H1 (cell line): ENCODE results near the gene ZBTB48. TPM values are rescaled to one million over a fixed set of nuclear protein-coding genes. Genes with fewer than 3 reads are reported as not detected.

Experiments
- ASH2L ChIP-seq: fragments of 200-600, 300-600 bp; sonication (generic); IDR thresholded peaks from one replicate; pipeline ENCODE4 v1.7.1; 2017; ENCODE audit warnings: low read length
- BCL11A ChIP-seq, 2 experiments: IDR thresholded peaks; one replicate each; pipeline ENCODE4 v1.6.1; 2011; ENCODE audit warnings: low read depth in 2 of 2, low read length in 2 of 2, mild to moderate bottlenecking in 2 of 2
- CBX5 ChIP-seq: fragments of 300-800, 300-1000 bp; sonication (generic); IDR thresholded peaks from 2 replicates; pipeline ENCODE4 v1.7.1; 2016; ENCODE audit warnings: antibody characterized with exemption, low read length, low read depth
- CBX8 ChIP-seq: fragments of 300-800, 300-1000 bp; sonication (generic); IDR thresholded peaks from 2 replicates; pipeline ENCODE4 v1.7.1; 2016; ENCODE audit warnings: low read depth, low read length, borderline replicate concordance
- CHD2 ChIP-seq: IDR thresholded peaks from 2 replicates; pipeline ENCODE4 v1.6.1; 2012; ENCODE audit warnings: low read length, improper control_type of control experiment
- CTBP2 ChIP-seq: IDR thresholded peaks from 2 replicates; pipeline ENCODE4 v1.7.0; 2011; ENCODE audit warnings: borderline replicate concordance, mild to moderate bottlenecking, moderate library complexity, mixed read lengths, low read length; ENCODE audit not compliant: insufficient read depth, insufficient read length
- EZH2 ChIP-seq: fragments of 200-600 bp; sonication (generic); IDR thresholded peaks from 2 replicates; pipeline ENCODE4 v1.7.1; 2012; ENCODE audit warnings: low read depth, mild to moderate bottlenecking, moderate library complexity, low read length, inconsistent platforms; ENCODE audit not compliant: severe bottlenecking
- GTF2F1 ChIP-seq: IDR thresholded peaks from 2 replicates; pipeline ENCODE4 v1.6.1; 2012; ENCODE audit warnings: low read depth, low read length, improper control_type of control experiment, borderline replicate concordance
- HDAC2 ChIP-seq, 2 experiments: fragments of 300-600 bp in 1 of 2; sonication (generic) in 1 of 2; IDR thresholded peaks; 2 replicates each; pipeline ENCODE4 v1.6.1; 2011 to 2012; ENCODE audit warnings: low read depth in 2 of 2, low read length in 2 of 2, mild to moderate bottlenecking in 2 of 2, moderate library complexity in 2 of 2, borderline replicate concordance in 1 of 2, inconsistent platforms in 1 of 2
- KDM4A ChIP-seq: IDR thresholded peaks from one replicate; pipeline ENCODE4 v1.7.1; 2012; ENCODE audit warnings: low read depth, mild to moderate bottlenecking, moderate library complexity, low read length, inconsistent platforms; ENCODE audit not compliant: severe bottlenecking
- MAFK ChIP-seq: IDR thresholded peaks from 2 replicates; pipeline ENCODE4 v1.6.1; 2012; ENCODE audit warnings: low read depth, mild to moderate bottlenecking, improper control_type of control experiment, low read length
- POLR2A ChIP-seq, 2 experiments: IDR thresholded peaks; 1 replicate in 1 of 2; 2 replicates in 1 of 2; pipeline ENCODE4 v1.6.1; 2011; ENCODE audit warnings: low read depth in 2 of 2, low read length in 2 of 2, mild to moderate bottlenecking in 2 of 2; ENCODE audit errors: control extremely low read depth in 1 of 2
- RAD21 ChIP-seq, 2 experiments: IDR thresholded peaks in 1 of 2; conservative IDR thresholded peaks in 1 of 2; 2 replicates each; pipeline ENCODE4 v1.6.1; 2011; ENCODE audit warnings: low read depth in 2 of 2, low read length in 2 of 2, improper control_type of control experiment in 1 of 2, inconsistent platforms in 1 of 2, mild to moderate bottlenecking in 1 of 2, moderate library complexity in 1 of 2
- RBBP5 ChIP-seq: IDR thresholded peaks from 2 replicates; pipeline ENCODE4 v1.7.1; 2012; ENCODE audit warnings: low read depth, mild to moderate bottlenecking, inconsistent platforms, low read length, moderate library complexity, borderline replicate concordance
- SAP30 ChIP-seq: fragments of 300-600 bp; sonication (generic); IDR thresholded peaks from 2 replicates; pipeline ENCODE4 v1.7.1; 2012; ENCODE audit warnings: low read length, moderate library complexity, mild to moderate bottlenecking, inconsistent platforms; ENCODE audit not compliant: insufficient read depth, insufficient replicate concordance
- SIN3A ChIP-seq, 2 experiments: IDR thresholded peaks in 1 of 2; conservative IDR thresholded peaks in 1 of 2; 2 replicates each; pipeline ENCODE4 v1.6.1; 2011 to 2012; ENCODE audit warnings: low read length in 2 of 2, improper control_type of control experiment in 1 of 2, low read depth in 1 of 2, mild to moderate bottlenecking in 1 of 2
- SP2 ChIP-seq: IDR thresholded peaks from 2 replicates; pipeline ENCODE4 v1.6.1; 2012; ENCODE audit warnings: mild to moderate bottlenecking, low read length, inconsistent platforms
- TAF7 ChIP-seq: optimal IDR thresholded peaks from 2 replicates; pipeline ENCODE3; 2011; ENCODE audit warnings: low read depth, mild to moderate bottlenecking, inconsistent platforms, low read length, moderate library complexity, borderline replicate concordance
- TCF12 ChIP-seq: IDR thresholded peaks from 2 replicates; pipeline ENCODE4 v1.6.1; 2011; ENCODE audit warnings: low read depth, mild to moderate bottlenecking, low read length
- polyA plus RNA-seq, 7 experiments: library from polyadenylated mRNA; depleted of rRNA in 3 of 7; stranded (reverse) in 5 of 7; unstranded in 2 of 7; fragments of >200 nt in 5 of 7; fragments of 200-250 nt in 2 of 7; gene quantifications; 1 replicate in 5 of 7; 2 replicates in 1 of 7; 4 replicates in 1 of 7; pipeline versions ENCODE4 v1.2.1 to v1.2.3, GENCODE V29; 2011 to 2013; ENCODE audit warnings: missing spikeins in 2 of 7, mixed read lengths in 2 of 7
- total RNA-seq: library from RNA; stranded (reverse); fragmentation: NEBNext Ultra II Directional; extraction: Animal tissue kit (Norgen Biotek cat#: 25700); gene quantifications from 2 replicates; pipeline ENCODE4 v1.2.1, GENCODE V29; 2021
- TF ChIP-seq, protein P1 (sequence below): IDR thresholded peaks from 2 replicates; pipeline ENCODE4 v1.6.1; 2012; ENCODE audit warnings: inconsistent platforms
- TF ChIP-seq, protein P2 (sequence below): IDR thresholded peaks from 2 replicates; pipeline ENCODE4 v1.6.1; 2012; ENCODE audit warnings: low read length, inconsistent platforms

The ZBTB48 gene
- total and polyA plus RNA-seq, 2 of the 8 experiments (the other 6 are each of a cell fraction or from before 2014, with no cell fraction given) = 28.2 to 28.8 TPM

DNA sequence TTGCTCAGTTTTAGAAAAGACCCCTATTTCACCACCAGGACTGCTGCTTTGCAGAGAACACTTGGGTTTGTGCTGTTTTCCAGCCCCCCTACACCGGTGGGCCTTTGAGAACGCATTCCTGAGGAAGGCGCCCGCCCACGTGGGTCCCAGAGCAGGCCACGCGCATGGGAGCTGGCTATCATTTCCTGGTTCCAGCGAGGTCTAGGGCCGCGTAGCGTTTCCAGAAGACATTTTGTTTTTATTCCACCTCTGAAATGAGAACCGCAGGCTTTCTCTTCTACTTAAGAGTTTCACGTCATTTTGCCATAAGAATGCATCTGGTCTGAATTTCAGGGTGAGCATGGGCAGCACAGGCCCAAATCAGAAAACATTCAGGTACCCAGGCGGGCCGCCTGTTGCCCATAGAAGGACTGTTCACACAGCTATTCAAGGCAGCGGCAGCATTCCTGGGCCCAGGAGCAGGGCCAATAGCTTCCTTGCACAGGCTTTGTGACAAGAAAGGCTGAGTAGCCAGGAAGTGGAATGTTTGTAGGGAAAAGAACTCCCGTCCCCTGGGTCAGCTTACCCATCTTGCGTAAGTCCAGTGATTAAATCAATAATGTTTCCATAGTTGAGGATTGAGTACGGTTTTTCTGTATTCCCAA, 24.2 kb downstream of the ZBTB48 start (continued):
- TF ChIP-seq SP2 (no peak), TAF7 (peak; percentile 47), GTF2F1 (no peak), CHD2 (no peak), CBX8 (no peak), MAFK (no peak), TCF12 (no peak), EZH2 (no peak), HDAC2 (IDR thresholded peaks at IDR 0.05; ENCODE audit: borderline replicate concordance in 1 of 2, low read depth in 2 of 2, low read length in 2 of 2) (no peak), SAP30 (no peak), SIN3A (conservative IDR thresholded peaks at IDR 0.05 in 1 of 2, IDR thresholded peaks at IDR 0.05 in 1 of 2; ENCODE audit: low read depth in 1 of 2, low read length in 2 of 2) (no peak), POLR2A (IDR thresholded peaks at IDR 0.05; ENCODE audit: control extremely low read depth in 1 of 2, low read depth in 2 of 2, low read length in 2 of 2) (peak in 1 of 2 experiments; percentile 74; a peak in 2 of 3 replicates), BCL11A (IDR thresholded peaks at IDR 0.05; ENCODE audit: low read depth in 2 of 2, low read length in 2 of 2) (no peak), CBX5 (no peak), KDM4A (no peak), RBBP5 (no peak), ASH2L (peak; percentile 22), RAD21 (IDR thresholded peaks at IDR 0.05 in 1 of 2, conservative IDR thresholded peaks at IDR 0.05 in 1 of 2; ENCODE audit: low read depth in 2 of 2, low read length in 2 of 2) (no peak), CTBP2 (no peak)
- TF ChIP-seq, protein P1, sequence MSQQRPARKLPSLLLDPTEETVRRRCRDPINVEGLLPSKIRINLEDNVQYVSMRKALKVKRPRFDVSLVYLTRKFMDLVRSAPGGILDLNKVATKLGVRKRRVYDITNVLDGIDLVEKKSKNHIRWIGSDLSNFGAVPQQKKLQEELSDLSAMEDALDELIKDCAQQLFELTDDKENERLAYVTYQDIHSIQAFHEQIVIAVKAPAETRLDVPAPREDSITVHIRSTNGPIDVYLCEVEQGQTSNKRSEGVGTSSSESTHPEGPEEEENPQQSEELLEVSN = no peak
- TF ChIP-seq, protein P2, sequence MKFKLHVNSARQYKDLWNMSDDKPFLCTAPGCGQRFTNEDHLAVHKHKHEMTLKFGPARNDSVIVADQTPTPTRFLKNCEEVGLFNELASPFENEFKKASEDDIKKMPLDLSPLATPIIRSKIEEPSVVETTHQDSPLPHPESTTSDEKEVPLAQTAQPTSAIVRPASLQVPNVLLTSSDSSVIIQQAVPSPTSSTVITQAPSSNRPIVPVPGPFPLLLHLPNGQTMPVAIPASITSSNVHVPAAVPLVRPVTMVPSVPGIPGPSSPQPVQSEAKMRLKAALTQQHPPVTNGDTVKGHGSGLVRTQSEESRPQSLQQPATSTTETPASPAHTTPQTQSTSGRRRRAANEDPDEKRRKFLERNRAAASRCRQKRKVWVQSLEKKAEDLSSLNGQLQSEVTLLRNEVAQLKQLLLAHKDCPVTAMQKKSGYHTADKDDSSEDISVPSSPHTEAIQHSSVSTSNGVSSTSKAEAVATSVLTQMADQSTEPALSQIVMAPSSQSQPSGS = no peak
